ENCODE measurements around the gene PDE4D. TPM values are rescaled to one million over a fixed set of nuclear protein-coding genes. Genes with fewer than 3 reads are reported as not detected.

Gene PDE4D
- total RNA-seq, 1 experiment from 2014 or later = 11.6 TPM

DNA sequence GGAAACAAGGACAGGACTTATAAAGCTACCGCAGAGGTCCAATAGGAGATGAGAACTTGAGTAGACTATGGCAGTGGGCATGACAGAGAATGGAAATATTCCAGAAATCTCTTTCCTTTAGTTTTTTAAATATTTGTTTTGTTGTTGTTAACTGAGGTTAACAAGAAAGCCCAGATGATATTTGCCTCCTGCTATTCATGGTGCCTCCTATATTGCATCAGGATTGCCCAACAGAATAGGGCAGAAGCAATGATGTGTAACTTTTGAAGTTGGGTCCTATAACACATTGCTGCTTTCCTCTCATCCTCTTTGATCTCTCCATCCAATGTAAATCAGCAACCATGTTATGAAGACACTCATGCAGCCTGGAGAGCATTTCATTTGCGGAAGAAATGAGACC, 42.8 kb downstream of the PDE4D start:
- Mint-ChIP-seq H3K27ac (ENCODE audit: unreplicated experiment) (no peak overlapping the region), H3K4me1 (ENCODE audit: low read depth, unreplicated experiment) (no peaks in the 10 kb centered on the region), H3K36me3 (ENCODE audit: insufficient read depth, unreplicated experiment) (no peaks in the 10 kb centered on the region), H3K4me3 (ENCODE audit: low read depth, unreplicated experiment) (no peak overlapping the region), H3K9me3 (ENCODE audit: low read depth, unreplicated experiment) (no peaks in the 10 kb centered on the region), H3K27me3 (ENCODE audit: unreplicated experiment) (peaks cover 18% of the 10 kb centered on the region)
- BruUV-seq (replicated peaks) = no TSS peak
- CTCF ChIA-PET = no interaction called here
- no peak for DNase-seq
- intact Hi-C loops (cut with micrococcal nuclease; ENCODE audit: unreplicated experiment) = no loop called here
- TF ChIP-seq, protein P1, sequence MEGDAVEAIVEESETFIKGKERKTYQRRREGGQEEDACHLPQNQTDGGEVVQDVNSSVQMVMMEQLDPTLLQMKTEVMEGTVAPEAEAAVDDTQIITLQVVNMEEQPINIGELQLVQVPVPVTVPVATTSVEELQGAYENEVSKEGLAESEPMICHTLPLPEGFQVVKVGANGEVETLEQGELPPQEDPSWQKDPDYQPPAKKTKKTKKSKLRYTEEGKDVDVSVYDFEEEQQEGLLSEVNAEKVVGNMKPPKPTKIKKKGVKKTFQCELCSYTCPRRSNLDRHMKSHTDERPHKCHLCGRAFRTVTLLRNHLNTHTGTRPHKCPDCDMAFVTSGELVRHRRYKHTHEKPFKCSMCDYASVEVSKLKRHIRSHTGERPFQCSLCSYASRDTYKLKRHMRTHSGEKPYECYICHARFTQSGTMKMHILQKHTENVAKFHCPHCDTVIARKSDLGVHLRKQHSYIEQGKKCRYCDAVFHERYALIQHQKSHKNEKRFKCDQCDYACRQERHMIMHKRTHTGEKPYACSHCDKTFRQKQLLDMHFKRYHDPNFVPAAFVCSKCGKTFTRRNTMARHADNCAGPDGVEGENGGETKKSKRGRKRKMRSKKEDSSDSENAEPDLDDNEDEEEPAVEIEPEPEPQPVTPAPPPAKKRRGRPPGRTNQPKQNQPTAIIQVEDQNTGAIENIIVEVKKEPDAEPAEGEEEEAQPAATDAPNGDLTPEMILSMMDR (IDR thresholded peaks at IDR 0.05; ENCODE audit: unreplicated experiment) = no peak

DNA sequence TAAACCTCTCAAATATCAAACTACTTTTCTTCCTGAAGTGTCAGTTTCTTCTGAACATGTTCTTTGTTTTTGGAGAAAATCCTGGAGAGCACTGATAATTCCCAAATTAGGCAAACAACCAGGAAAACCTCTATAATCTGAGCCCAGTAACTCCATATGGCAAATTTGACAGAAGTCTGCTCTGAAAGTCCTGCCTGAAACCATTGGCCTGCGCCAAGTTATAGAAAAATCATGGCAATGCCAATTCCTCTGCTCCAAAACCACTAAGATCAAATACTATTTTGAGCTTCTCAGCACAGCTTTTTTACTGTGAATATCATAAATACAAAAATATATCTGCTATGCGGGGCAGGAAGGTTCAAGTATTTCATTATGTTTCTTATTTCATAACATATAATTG, 45.9 kb downstream of the PDE4D start:
- H3K36me3 Mint-ChIP-seq (ENCODE audit: insufficient read depth, unreplicated experiment) = no peaks in the 10 kb centered on the region
- peaks cover 18% of the 10 kb centered on the region for H3K27me3 Mint-ChIP-seq (ENCODE audit: unreplicated experiment)
- no peak for DNase-seq
- no peaks in the 10 kb centered on the region for H3K9me3 Mint-ChIP-seq (ENCODE audit: low read depth, unreplicated experiment)
- no peak overlapping the region for H3K27ac Mint-ChIP-seq (ENCODE audit: unreplicated experiment)
- TF ChIP-seq, protein P1 (IDR thresholded peaks at IDR 0.05; ENCODE audit: unreplicated experiment) = no peak
- no peaks in the 10 kb centered on the region for H3K4me1 Mint-ChIP-seq (ENCODE audit: low read depth, unreplicated experiment)
- H3K4me3 Mint-ChIP-seq (ENCODE audit: low read depth, unreplicated experiment) = no peak overlapping the region
- CTCF ChIA-PET = no interaction called here
- intact Hi-C loops (cut with micrococcal nuclease; ENCODE audit: unreplicated experiment) = no loop called here
- BruUV-seq (replicated peaks) = no TSS peak

DNA sequence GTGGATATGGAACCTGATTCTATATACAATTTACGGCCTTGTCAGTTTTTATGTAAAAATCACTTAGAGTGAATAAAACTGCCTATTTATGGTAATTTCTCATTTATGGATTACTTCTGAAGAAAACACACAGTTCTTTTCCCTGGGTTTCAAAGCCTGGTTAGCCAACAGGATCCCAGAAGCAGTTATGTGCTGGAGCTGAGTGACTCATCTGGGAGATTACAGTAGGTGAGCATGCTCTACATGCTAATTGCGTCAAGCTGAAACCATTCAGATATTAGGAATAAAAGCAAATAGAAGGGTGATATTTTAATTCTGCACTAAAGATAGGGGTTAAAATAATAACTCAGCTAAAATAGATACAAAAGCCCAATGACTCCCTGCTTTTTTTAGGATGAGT, 47.8 kb downstream of the PDE4D start:
- Mint-ChIP-seq H3K36me3 (ENCODE audit: insufficient read depth, unreplicated experiment) (no peaks in the 10 kb centered on the region), H3K4me3 (ENCODE audit: low read depth, unreplicated experiment) (no peak overlapping the region), H3K4me1 (ENCODE audit: low read depth, unreplicated experiment) (peaks cover 11% of the 10 kb centered on the region), H3K27ac (ENCODE audit: unreplicated experiment) (no peak overlapping the region), H3K9me3 (ENCODE audit: low read depth, unreplicated experiment) (no peaks in the 10 kb centered on the region), H3K27me3 (ENCODE audit: unreplicated experiment) (peaks cover 17% of the 10 kb centered on the region)
- TF ChIP-seq, protein P1 (IDR thresholded peaks at IDR 0.05; ENCODE audit: unreplicated experiment) = no peak
- intact Hi-C loops (cut with micrococcal nuclease; ENCODE audit: unreplicated experiment) = no loop called here
- DNase-seq = no peak
- no TSS peak for BruUV-seq (replicated peaks)
- CTCF ChIA-PET = no interaction called here

DNA sequence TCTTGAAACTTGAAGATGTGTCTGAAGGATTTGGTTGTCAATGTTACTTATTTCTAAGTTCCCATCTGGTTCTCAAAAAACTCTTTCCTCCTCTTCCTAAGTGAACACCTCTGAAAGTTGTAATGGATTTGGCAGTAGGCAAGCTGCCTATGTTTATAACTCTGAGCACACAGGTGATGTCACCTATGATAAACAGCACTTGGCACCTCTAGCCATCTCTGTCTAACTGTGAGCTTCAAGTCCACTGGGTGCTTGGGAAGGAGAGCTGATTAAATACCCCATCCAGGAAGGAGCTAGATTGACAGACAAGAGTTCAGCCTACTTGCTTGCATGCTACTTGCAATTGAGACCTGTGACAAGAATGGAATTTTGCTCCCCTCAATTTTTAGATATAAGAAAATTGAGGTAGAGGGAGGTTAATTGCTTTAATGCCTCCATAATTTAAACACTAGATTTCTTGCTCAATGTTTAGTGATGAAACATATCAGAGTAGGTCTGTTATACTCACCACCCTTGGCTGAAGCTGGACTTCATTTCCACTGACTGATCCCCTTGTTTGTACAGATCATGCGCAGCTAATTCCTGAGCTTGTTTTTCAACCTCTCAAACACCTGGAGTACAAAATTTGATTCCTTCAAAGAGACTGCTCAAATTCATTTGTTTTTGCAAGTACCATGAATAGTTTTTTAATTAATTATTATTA, 49.9 kb downstream of the PDE4D start:
- peaks cover 20% of the 10 kb centered on the region for H3K4me1 Mint-ChIP-seq (ENCODE audit: low read depth, unreplicated experiment)
- CTCF ChIA-PET = no interaction called here

More for the DNA sequence above, 49.9 kb downstream of the PDE4D start:
- BruUV-seq (replicated peaks) = no TSS peak
- Mint-ChIP-seq H3K27ac (ENCODE audit: unreplicated experiment) (no peak overlapping the region), H3K36me3 (ENCODE audit: insufficient read depth, unreplicated experiment) (no peaks in the 10 kb centered on the region), H3K4me3 (ENCODE audit: low read depth, unreplicated experiment) (no peak overlapping the region), H3K9me3 (ENCODE audit: low read depth, unreplicated experiment) (no peaks in the 10 kb centered on the region), H3K27me3 (ENCODE audit: unreplicated experiment) (peaks cover 10% of the 10 kb centered on the region)
- intact Hi-C loops (cut with micrococcal nuclease; ENCODE audit: unreplicated experiment) = no loop called here
- DNase-seq = no peak
- TF ChIP-seq, protein P1 (IDR thresholded peaks at IDR 0.05; ENCODE audit: unreplicated experiment) = no peak

All from Calu3 (cell line).